ENCODE results near the gene HSPE1.

DNA sequence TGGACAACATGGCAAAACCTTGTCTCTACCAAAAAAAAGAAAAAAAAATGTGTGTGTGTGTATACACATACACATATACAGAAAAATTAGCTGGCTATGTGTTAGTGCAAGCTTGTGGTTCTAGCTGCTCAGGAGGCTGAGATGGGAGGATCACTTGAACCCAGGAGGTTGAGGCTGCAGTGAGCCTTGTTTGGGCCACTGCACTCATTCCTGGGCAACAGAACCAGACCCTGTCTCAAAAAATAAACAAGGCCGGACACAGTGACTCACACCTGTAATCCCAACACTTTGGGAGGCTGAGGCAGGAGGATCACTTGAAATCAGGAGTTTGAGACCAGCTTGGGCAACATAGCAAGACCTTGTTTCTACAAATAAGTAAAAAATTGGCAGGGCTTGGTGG is 44.8 kb upstream of the HSPE1 start:
- TF ChIP-seq EZH2 (IDR thresholded peaks at IDR 0.05; ENCODE audit: insufficient read depth, poor library complexity, severe bottlenecking) (no peak), EZH2phosphoT487 (IDR thresholded peaks at IDR 0.05; ENCODE audit: insufficient read depth, low read depth) (no peak)
